Cortex of kidney (tissue), 1 donor: ENCODE measurements around the gene ARHGAP10.
"Not testable (repeated sequence)": the region's sequence is repeated elsewhere in the genome, so short reads cannot be mapped to it uniquely, and the experiment has no call there.

Experiments
- DNase-seq: peaks from one replicate; lab custom pipeline; 2025; lab: John Stamatoyannopoulos, UW

The ARHGAP10 gene

DNA sequence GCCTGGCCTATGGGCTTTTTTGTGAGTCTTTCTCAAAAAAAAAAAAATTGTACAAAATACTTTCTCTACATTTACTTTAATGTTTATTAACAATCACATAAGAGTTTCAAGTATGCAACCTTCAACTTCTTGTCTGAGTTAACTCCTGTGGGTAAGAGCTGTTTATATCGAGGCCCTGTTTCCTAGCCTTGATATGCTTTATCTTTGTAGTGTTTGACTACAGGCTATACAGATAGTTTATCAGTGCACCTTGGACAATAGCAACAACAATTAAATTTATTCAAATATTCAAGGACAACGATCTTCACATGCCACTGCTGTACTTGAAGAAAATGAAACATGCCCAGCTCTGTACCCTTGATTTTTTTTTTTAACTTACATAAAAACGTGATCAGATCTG is 178.4 kb downstream of the ARHGAP10 start:
- DNase-seq: no peak

- not testable (repeated sequence) for DNase-seq
Observed at GRCh38 chr4:147912106-147912505, 180.2 kb downstream of the ARHGAP10 start.

DNA sequence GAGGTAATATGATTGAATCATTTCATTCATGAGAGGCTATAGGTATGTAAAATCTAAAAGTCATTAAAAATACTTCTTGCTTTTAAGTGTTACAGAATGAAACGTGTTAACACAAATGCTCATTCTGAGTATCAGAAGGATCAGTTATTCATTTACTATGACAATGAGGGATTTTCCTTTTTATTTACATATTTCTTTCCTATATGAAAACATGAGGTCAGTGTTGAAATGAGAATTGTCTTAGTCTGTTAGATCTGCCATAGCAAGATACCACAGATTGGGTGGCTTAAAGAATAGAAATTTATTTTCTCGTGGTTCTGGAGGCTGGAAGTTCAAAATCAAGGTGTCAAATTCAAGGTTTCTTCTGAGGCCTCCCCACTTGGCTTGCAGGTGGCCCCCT is 181.2 kb downstream of the ARHGAP10 start:
- no peak for DNase-seq

DNA sequence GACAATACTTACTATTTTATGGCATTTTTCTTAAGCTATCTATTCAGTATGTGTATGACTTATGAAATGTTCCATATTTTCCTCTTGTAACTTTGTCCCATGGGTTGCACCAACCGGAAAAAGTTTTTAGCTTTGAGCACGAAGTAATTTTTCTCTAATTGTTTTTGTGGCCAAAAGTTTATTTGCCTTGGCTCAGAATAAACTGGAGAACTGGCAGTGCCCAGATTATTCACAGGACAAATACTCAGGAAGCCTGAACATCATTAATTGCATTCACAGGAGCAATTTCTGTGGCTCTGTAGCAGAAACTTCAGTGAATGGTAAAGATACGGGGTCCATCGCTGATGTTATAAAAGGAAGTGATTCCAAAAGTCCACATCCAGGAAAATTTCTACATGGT is 184.5 kb downstream of the ARHGAP10 start:
- DNase-seq: no peak

GRCh38 chr4:147923381-147923780 is 191.5 kb downstream of the ARHGAP10 start:
- DNase-seq: no peak

DNA sequence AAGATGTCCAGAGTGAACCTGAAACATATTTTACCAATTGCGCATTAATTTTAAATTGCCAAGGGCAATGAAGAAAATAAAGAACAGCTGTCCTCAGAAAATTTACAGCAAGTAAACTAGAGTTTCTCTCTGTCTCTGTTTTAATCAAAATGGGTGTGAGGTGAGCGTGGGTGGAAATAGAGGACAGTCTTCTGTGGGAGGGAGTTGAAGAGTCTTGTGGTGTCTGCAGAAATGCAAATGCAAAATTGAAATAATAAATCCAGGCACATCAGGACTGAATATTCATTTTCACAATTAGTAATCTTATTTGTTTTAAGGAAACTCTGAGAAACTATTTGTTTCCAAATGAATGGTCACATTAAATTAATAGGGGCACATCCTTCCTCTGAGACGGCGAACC is 192.0 kb downstream of the ARHGAP10 start:
- DNase-seq: no peak

- no peak for DNase-seq
Observed at GRCh38 chr4:147924604-147925412, 192.9 kb downstream of the ARHGAP10 start.

GRCh38 chr4:147927377-147928137 is 195.7 kb downstream of the ARHGAP10 start:
- DNase-seq: no peak

GRCh38 chr4:147928400-147928799 is 196.5 kb downstream of the ARHGAP10 start:
- DNase-seq: no peak

DNA sequence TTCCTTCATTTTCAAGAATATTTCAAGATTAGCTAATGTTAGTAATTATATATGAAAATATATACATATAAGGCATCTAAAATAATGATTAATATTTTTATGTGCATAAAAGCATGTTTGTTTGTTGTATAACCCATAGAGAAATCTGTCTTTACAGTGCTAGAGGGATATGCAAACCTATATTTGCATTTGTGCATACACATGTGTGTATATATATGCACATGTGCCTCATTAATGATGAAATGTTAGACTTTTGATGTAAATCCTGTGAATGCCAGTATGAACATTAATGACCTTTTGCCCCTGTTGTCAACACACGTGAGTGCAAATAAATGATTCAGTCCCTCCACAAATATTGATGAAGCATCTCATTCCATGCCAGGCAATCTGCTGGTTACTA is 197.9 kb downstream of the ARHGAP10 start:
- no peak for DNase-seq

GRCh38 chr4:147933316-147933715 is 201.4 kb downstream of the ARHGAP10 start:
- no peak for DNase-seq

DNA sequence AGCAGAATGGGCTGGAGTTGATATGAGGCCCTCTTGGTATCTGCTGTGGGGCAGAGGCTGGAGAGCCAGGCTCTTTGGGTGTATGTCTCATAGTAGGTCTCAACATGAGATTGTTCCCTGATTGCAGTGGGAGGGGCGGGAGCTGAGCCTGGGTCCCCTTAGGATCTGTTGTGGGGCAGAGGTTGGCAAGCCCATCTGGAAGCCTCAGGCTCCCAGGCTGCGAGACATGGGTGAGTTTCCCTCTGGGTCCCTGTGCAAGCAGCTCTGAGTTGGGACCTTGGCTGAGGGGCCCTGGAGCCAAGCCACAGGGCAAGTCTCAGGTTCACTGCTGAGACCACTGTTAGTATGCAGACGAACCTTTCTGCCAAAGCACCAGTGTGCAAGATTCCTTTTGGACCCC is 201.9 kb downstream of the ARHGAP10 start:
- no peak for DNase-seq

GRCh38 chr4:147938496-147938895 is 206.6 kb downstream of the ARHGAP10 start:
- no peak for DNase-seq

GRCh38 chr4:147940171-147940570 is 208.3 kb downstream of the ARHGAP10 start:
- DNase-seq: no peak

DNA sequence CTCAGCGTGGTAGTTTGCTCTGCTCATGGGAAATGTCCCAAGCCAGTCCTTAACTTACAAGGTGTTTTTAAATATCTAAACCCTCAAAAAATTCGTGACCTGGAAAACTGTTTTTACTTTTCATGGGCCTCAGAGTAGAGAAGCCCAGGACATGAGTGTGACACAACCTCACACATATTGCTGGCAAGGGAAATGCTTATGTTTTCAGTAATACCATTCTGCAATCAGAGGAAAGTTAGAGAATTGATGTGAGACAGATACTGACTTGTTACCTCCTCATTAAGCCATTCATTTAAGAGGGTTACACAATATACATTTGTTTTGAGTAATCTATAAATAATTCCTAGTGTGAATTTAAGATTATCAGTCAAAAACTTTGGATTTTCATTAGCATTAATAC is 209.5 kb downstream of the ARHGAP10 start:
- no peak for DNase-seq

GRCh38 chr4:147942729-147943128 is 210.8 kb downstream of the ARHGAP10 start:
- no peak for DNase-seq

DNA sequence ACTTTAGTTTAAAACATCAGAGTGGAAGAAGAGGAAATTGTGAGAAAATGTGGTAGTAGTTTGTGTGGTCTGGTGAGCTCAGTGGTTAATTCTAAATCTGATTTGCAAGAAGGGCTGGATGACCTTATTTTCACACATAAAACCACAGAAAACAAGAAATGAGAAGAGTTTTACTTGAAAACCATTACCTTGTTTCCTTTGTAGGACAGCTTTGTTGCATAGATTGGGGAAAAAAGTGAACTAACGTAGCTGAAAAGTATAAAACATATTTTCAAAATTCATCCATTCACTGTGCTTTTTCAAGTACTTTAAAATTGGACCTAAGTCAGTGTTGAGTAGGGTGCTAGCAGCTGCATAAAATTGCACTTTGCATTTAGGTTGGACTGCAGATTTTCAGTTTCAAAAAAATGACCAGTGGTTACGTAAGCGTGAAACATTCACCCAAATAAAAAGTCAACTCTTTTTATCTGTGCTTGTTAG is 211.3 kb downstream of the ARHGAP10 start:
- DNase-seq: no peak

GRCh38 chr4:147944249-147944648 is 212.4 kb downstream of the ARHGAP10 start:
- no peak for DNase-seq

DNA sequence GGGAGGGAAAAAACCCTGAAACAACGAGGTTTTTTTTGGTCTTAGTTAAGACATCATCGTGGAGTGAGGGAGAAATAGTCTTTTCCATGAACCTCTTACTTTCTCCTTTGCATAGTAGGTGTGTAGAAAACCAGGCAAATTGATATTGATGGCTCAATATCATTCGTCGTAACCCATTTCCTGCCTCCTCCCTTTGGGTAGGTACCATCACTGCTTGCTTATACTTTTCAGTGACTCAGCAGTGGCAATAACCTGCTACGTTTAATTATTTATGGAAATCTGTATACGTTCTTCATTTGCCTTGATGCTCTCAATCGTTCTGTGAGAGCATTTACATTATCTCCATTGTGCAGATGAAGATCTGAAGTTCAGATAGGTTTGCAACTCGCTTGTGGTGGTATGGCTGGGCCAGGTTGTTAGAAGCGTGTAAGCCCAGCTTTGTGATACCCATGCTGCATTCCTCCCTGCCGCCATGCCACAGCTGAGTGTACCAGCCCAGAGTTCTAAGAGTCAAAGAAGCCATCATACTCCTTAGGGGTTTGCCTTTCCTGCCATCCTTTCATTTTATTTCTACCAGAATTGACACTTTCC is 212.9 kb downstream of the ARHGAP10 start:
- no peak for DNase-seq

DNA sequence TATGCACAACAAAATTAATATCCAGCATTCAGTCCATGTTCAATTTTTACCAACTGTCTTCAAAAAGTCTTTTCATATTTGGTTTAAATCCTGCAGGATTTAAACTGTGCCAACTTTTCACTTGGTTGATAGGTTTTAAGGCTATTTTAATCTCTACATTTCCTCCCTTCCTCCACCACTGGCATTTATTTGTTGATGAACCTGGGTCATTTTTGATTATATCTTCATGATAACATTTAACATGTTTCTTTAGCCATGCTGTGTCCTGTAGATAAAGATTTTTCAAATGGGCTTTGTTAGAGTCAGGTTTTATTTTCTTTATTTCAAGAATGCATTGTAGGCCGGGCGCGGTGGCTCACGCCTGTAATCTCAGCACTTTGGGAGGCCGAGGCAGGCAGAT is 216.4 kb downstream of the ARHGAP10 start:
- no peak for DNase-seq

- no peak for DNase-seq
Observed at GRCh38 chr4:147950261-147950660, 218.4 kb downstream of the ARHGAP10 start.

GRCh38 chr4:147950841-147951240 is 219.0 kb downstream of the ARHGAP10 start:
- no peak for DNase-seq

- DNase-seq: no peak
Observed at GRCh38 chr4:147954850-147955249, 223.0 kb downstream of the ARHGAP10 start.
